Activated CD4-positive, alpha-beta T cell treated with anti-CD3 and anti-CD28 coated beads, Interleukin-2, amount 10 ng/mL, durations not matched to agents 7 days and 5 days (primary cell): Measurements from ENCODE around the gene HCAR1. TPM values are rescaled to one million over a fixed set of nuclear protein-coding genes. Genes with fewer than 3 reads are reported as not detected.
"Not testable (repeated sequence)": the region's sequence is repeated elsewhere in the genome, so short reads cannot be mapped to it uniquely, and the experiment has no call there.

ENCODE experiments used
- CTCF ChIA-PET: fragments of 350-600 bp; sonication (Branson Sonifier 250); formaldehyde crosslinking; loops from one replicate; lab custom pipeline; 2021; ENCODE audit warnings: antibody characterized with exemption; lab: Charles Lee
- POLR2A ChIA-PET: fragments of 350-600 bp; sonication (Branson Sonifier 250); formaldehyde crosslinking; loops from one replicate; lab custom pipeline; 2021; ENCODE audit warnings: antibody characterized with exemption; lab: Charles Lee
- DNase-seq: peaks from one replicate; pipeline ENCODE4 v3.0.0-alpha.2; 2020
- H3K27ac Mint-ChIP-seq: one replicate; pipeline ENCODE4 v1.8.0; 2021; ENCODE audit warnings: mild to moderate bottlenecking, moderate library complexity, mixed read lengths
- H3K27me3 Mint-ChIP-seq: one replicate; pipeline ENCODE4 v1.8.0; 2021; ENCODE audit warnings: mixed read lengths
- H3K36me3 Mint-ChIP-seq: one replicate; pipeline ENCODE4 v1.8.0; 2021; ENCODE audit warnings: low read depth, mixed read lengths
- H3K4me1 Mint-ChIP-seq: one replicate; pipeline ENCODE4 v1.8.0; 2021; ENCODE audit warnings: mixed read lengths
- H3K4me3 Mint-ChIP-seq: one replicate; pipeline ENCODE4 v1.8.0; 2021; ENCODE audit warnings: mild to moderate bottlenecking, moderate library complexity, mixed read lengths
- H3K9me3 Mint-ChIP-seq: one replicate; pipeline ENCODE4 v1.8.0; 2021; ENCODE audit warnings: mixed read lengths
- total RNA-seq, 2 experiments: library from RNA; stranded (reverse); gene quantifications; one replicate each; pipeline ENCODE4 v1.2.3, GENCODE V29; 2021

Gene HCAR1
- total RNA-seq, 2 experiments from 2014 or later, result 0.17 to 0.37 TPM

DNA sequence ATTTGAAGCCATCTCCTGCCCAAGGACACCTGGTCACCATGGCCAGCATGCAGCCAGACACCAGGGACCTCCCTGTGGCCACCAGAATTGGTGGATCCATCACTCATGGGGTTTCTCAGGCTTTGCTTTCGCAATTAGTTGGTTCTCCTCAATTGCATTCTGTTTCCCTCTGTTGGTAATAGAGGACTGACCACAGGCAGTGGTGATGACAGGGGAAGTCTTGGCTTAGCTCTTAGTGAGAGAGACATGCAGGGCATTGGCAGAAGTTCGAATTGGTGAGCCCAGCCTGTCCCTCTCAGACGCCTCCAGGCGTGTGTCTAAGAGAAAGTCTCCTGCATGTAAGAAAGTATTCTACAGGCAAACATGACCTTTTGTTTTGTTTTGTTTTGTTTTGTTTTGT is 48.8 kb downstream of the HCAR1 start:
- CTCF ChIA-PET, result no interaction called here
- POLR2A ChIA-PET, result no interaction called here
- no peak for DNase-seq
- Mint-ChIP-seq H3K27ac (no peak overlapping the region), H3K4me1 (no peaks in the 10 kb centered on the region), H3K4me3 (no peak overlapping the region), H3K27me3 (no peaks in the 10 kb centered on the region), H3K36me3 (no peaks in the 10 kb centered on the region), H3K9me3 (no peaks in the 10 kb centered on the region)

DNA sequence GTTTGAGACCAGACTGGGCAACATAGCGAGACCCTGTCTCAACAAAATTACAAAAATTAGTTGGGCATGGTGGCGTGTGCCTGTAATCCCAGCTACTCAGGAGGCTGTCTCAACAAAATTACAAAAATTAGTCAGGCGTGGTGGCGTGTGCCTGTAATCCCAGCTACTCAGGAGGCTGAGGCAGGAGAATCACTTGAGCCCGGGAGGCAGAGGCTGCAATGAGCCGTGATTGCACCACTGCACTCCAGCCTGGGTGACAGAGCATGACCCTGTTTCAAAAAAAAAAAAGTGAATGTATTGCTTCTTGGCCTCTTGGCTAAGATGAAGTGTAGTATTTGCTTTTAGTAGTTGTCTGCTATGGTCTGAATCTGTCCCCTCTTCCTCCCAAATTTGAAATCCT is 49.7 kb downstream of the HCAR1 start:
- H3K4me3 Mint-ChIP-seq, CTCF ChIA-PET, H3K9me3 Mint-ChIP-seq, DNase-seq, H3K27ac Mint-ChIP-seq, H3K4me1 Mint-ChIP-seq, H3K27me3 Mint-ChIP-seq, POLR2A ChIA-PET, H3K36me3 Mint-ChIP-seq: not testable (repeated sequence)

GRCh38 chr12:122676781-122677180 is 53.9 kb downstream of the HCAR1 start:
- H3K4me3 Mint-ChIP-seq, H3K36me3 Mint-ChIP-seq, H3K9me3 Mint-ChIP-seq, H3K27ac Mint-ChIP-seq, DNase-seq, H3K27me3 Mint-ChIP-seq, CTCF ChIA-PET, POLR2A ChIA-PET, H3K4me1 Mint-ChIP-seq: not testable (repeated sequence)

Other genes starting within 250 kb of the HCAR1 start
- gene ZCCHC8, start 229.9 kb downstream of the HCAR1 start, total RNA-seq, result 10 to 100 TPM; 45.1 to 50.2 TPM
- 10 to 100 TPM; 79.6 to 82.3 TPM for gene RSRC2, start 203.9 kb downstream of the HCAR1 start, total RNA-seq
- gene KNTC1, start 203.6 kb downstream of the HCAR1 start, total RNA-seq, result 100 to 1,000 TPM; 124 to 136 TPM
- gene HCAR2, start 27.5 kb downstream of the HCAR1 start, total RNA-seq, result not detected
- not detected for gene HCAR3, start 14.0 kb downstream of the HCAR1 start, total RNA-seq
- 10 to 100 TPM; 52.7 to 53.9 TPM for gene DENR, start 22.0 kb upstream of the HCAR1 start, total RNA-seq
- gene CCDC62, start 43.7 kb upstream of the HCAR1 start, total RNA-seq, result under 1 TPM; 0.52 to 0.89 TPM
- 10 to 100 TPM; 30.7 to 32.7 TPM for gene HIP1R, start 104.6 kb upstream of the HCAR1 start, total RNA-seq
- gene VPS37B, start 165.3 kb upstream of the HCAR1 start, total RNA-seq, result 10 to 100 TPM; 23.0 to 23.7 TPM
- 1 to 10 TPM; 4.7 to 6.7 TPM for gene ABCB9, start 235.6 kb upstream of the HCAR1 start, total RNA-seq
- gene OGFOD2, start 244.4 kb upstream of the HCAR1 start, total RNA-seq, result 10 to 100 TPM; 25.3 to 25.9 TPM
- 100 to 1,000 TPM; 160 to 180 TPM for gene ARL6IP4, start 249.8 kb upstream of the HCAR1 start, total RNA-seq